Nephron (organoid): ENCODE results near the gene SKOR1.

ENCODE experiments used
- H3K27ac Mint-ChIP-seq, 3 experiments: 2 replicates each; pipeline ENCODE4 v1.8.0; 2020; ENCODE audit warnings: mixed read lengths in 3 of 3, mild to moderate bottlenecking in 2 of 3, moderate library complexity in 1 of 3
- H3K27me3 Mint-ChIP-seq: 2 replicates; pipeline ENCODE4 v1.8.0; 2021; ENCODE audit warnings: low read depth, mild to moderate bottlenecking, moderate library complexity, mixed read lengths
- H3K36me3 Mint-ChIP-seq: 2 replicates; pipeline ENCODE4 v1.8.0; 2020; ENCODE audit warnings: low read depth, mixed read lengths
- H3K4me1 Mint-ChIP-seq: 2 replicates; pipeline ENCODE4 v1.8.0; 2020; ENCODE audit warnings: mixed read lengths
- H3K4me3 Mint-ChIP-seq, 3 experiments: 2 replicates each; pipeline ENCODE4 v1.8.0; 2020; ENCODE audit warnings: mild to moderate bottlenecking in 3 of 3, mixed read lengths in 3 of 3, moderate library complexity in 2 of 3
- H3K9me3 Mint-ChIP-seq: 2 replicates; pipeline ENCODE4 v1.8.0; 2020; ENCODE audit warnings: mixed read lengths
- CTCF ChIP-seq, 3 experiments: fragments of 200-600 bp; sonication (generic); IDR thresholded peaks; one replicate each; pipeline ENCODE4 v1.5.0; 2021; ENCODE audit warnings: antibody characterized with exemption in 3 of 3; ENCODE audit not compliant: unreplicated experiment in 3 of 3

SKOR1 gene

GRCh38 chr15:67801142-67801541 is 24.2 kb upstream of the SKOR1 start:
- H3K36me3 Mint-ChIP-seq, result peaks cover 1% of the 10 kb centered on the region
- TF ChIP-seq CTCF (IDR thresholded peaks at IDR 0.05; ENCODE audit: unreplicated experiment in 3 of 3), result no peak
- no peaks in the 10 kb centered on the region for H3K4me1 Mint-ChIP-seq
- no peaks in the 10 kb centered on the region for H3K27me3 Mint-ChIP-seq
- H3K27ac Mint-ChIP-seq, result no peak overlapping the region
- no peak overlapping the region for H3K4me3 Mint-ChIP-seq
- no peaks in the 10 kb centered on the region for H3K9me3 Mint-ChIP-seq

- no peaks in the 10 kb centered on the region for H3K27me3 Mint-ChIP-seq
- H3K4me1 Mint-ChIP-seq, result no peaks in the 10 kb centered on the region
- no peak overlapping the region for H3K27ac Mint-ChIP-seq
- H3K9me3 Mint-ChIP-seq, result no peaks in the 10 kb centered on the region
- H3K36me3 Mint-ChIP-seq, result no peaks in the 10 kb centered on the region
- TF ChIP-seq CTCF (IDR thresholded peaks at IDR 0.05; ENCODE audit: unreplicated experiment in 3 of 3), result no peak
- no peak overlapping the region for H3K4me3 Mint-ChIP-seq
These were observed 23.1 kb upstream of the SKOR1 start for GRCh38 chr15:67801926-67802914.

- TF ChIP-seq CTCF (IDR thresholded peaks at IDR 0.05; ENCODE audit: unreplicated experiment in 3 of 3), result no peak
- no peak overlapping the region for H3K27ac Mint-ChIP-seq
- H3K36me3 Mint-ChIP-seq, result peaks cover 5% of the 10 kb centered on the region
- no peaks in the 10 kb centered on the region for H3K9me3 Mint-ChIP-seq
- H3K4me3 Mint-ChIP-seq, result no peak overlapping the region
- H3K27me3 Mint-ChIP-seq, result no peaks in the 10 kb centered on the region
- no peaks in the 10 kb centered on the region for H3K4me1 Mint-ChIP-seq
These were observed 22.0 kb upstream of the SKOR1 start for GRCh38 chr15:67803299-67803698.

GRCh38 chr15:67803996-67804843 is 21.1 kb upstream of the SKOR1 start:
- Mint-ChIP-seq H3K9me3 (no peaks in the 10 kb centered on the region), H3K27ac (no peak overlapping the region), H3K4me1 (no peaks in the 10 kb centered on the region), H3K4me3 (no peak overlapping the region), H3K36me3 (peaks cover 6% of the 10 kb centered on the region), H3K27me3 (peaks cover 3% of the 10 kb centered on the region)
- no peak for TF ChIP-seq CTCF (IDR thresholded peaks at IDR 0.05; ENCODE audit: unreplicated experiment in 3 of 3)

GRCh38 chr15:67805008-67805665 is 20.2 kb upstream of the SKOR1 start:
- peak overlapping the region in 1 of 3 experiments; percentile 27 for H3K4me3 Mint-ChIP-seq
- H3K27ac Mint-ChIP-seq, result no peak overlapping the region
- TF ChIP-seq CTCF (IDR thresholded peaks at IDR 0.05; ENCODE audit: unreplicated experiment in 3 of 3), result no peak
- H3K27me3 Mint-ChIP-seq, result peaks cover 3% of the 10 kb centered on the region
- H3K36me3 Mint-ChIP-seq, result peaks cover 8% of the 10 kb centered on the region
- no peaks in the 10 kb centered on the region for H3K4me1 Mint-ChIP-seq
- H3K9me3 Mint-ChIP-seq, result no peaks in the 10 kb centered on the region
